IMR-90 (cell line): ENCODE measurements around the gene GRID1. TPM values are rescaled to one million over a fixed set of nuclear protein-coding genes. Genes with fewer than 3 reads are reported as not detected.

Source experiments
- ATAC-seq: fragments of 200-7000 bp; cut with Tn5 transposase; 2 replicates; pipeline ENCODE4 v1.9.1; 2020; ENCODE audit warnings: low read depth, mild to moderate bottlenecking, moderate library complexity
- BruUV-seq: library from RNA; stranded (reverse); fragments of 400-500 nt; replicated peaks from 2 replicates; lab custom pipeline; 2021; lab: Mats Ljungman, UMichigan
- CTCF ChIA-PET: fragments of 300-600 bp; formaldehyde crosslinking; extraction: SDS; loops from one replicate; lab custom pipeline; 2021; ENCODE audit warnings: antibody characterized with exemption; lab: Yijun Ruan, JAX
- POLR2A ChIA-PET: fragments of 300-600 bp; sonication (Branson Sonifier 250); formaldehyde crosslinking; loops from one replicate; lab custom pipeline; 2022; ENCODE audit warnings: antibody characterized with exemption; ENCODE audit not compliant: unreplicated experiment; lab: Charles Lee
- DNase-seq: peaks from one replicate; pipeline ENCODE4 v3.0.0; 2013
- H2AFZ ChIP-seq: replicated peaks from 2 replicates; pipeline ENCODE3; 2013; ENCODE audit warnings: low read length, mild to moderate bottlenecking; ENCODE audit not compliant: poor library complexity
- H2AK5ac ChIP-seq: 2 replicates; pipeline ENCODE4 v1.6.1; 2013; ENCODE audit warnings: low read depth, low read length, inconsistent platforms
- H2AK9ac ChIP-seq: replicated peaks from 2 replicates; pipeline ENCODE3; 2013; ENCODE audit warnings: mild to moderate bottlenecking, low read depth, low read length, moderate library complexity; ENCODE audit not compliant: poor library complexity
- H2BK120ac ChIP-seq: 2 replicates; pipeline ENCODE4 v1.6.1; 2013; ENCODE audit warnings: low read depth, low read length, inconsistent platforms
- H2BK15ac ChIP-seq: 3 replicates; pipeline ENCODE4 v1.6.1; 2013; ENCODE audit warnings: low read depth, low read length, inconsistent platforms
- H2BK20ac ChIP-seq: 2 replicates; pipeline ENCODE4 v1.6.1; 2013; ENCODE audit warnings: low read depth, mild to moderate bottlenecking, inconsistent platforms, low read length, moderate library complexity
- H2BK5ac ChIP-seq: 2 replicates; pipeline ENCODE4 v1.6.1; 2013; ENCODE audit warnings: mild to moderate bottlenecking, low read depth, low read length, inconsistent platforms; ENCODE audit not compliant: poor library complexity, severe bottlenecking
- H3K14ac ChIP-seq: replicated peaks from 2 replicates; pipeline ENCODE4 v1.6.1; 2013; ENCODE audit warnings: low read depth, low read length, inconsistent platforms
- H3K18ac ChIP-seq: 2 replicates; pipeline ENCODE4 v1.6.1; 2013; ENCODE audit warnings: low read depth, low read length, control low read depth
- H3K23ac ChIP-seq: 2 replicates; pipeline ENCODE4 v1.6.1; 2013; ENCODE audit warnings: low read depth, low read length, inconsistent platforms
- H3K27ac ChIP-seq: 2 replicates; pipeline ENCODE4 v1.5.1; 2013; ENCODE audit warnings: mild to moderate bottlenecking, control low read depth, low read length; ENCODE audit not compliant: insufficient read depth
- H3K27me3 ChIP-seq: 2 replicates; pipeline ENCODE4 v1.6.1; 2013; ENCODE audit warnings: low read length; ENCODE audit not compliant: control insufficient read depth, insufficient read depth
- H3K36me3 ChIP-seq: 2 replicates; pipeline ENCODE4 v1.6.1; 2013; ENCODE audit warnings: low read length, mixed read lengths; ENCODE audit not compliant: control insufficient read depth, insufficient read depth
- H3K4ac ChIP-seq: 2 replicates; pipeline ENCODE4 v1.6.1; 2013; ENCODE audit warnings: low read depth, low read length, inconsistent platforms
- H3K4me1 ChIP-seq: 2 replicates; pipeline ENCODE4 v1.6.1; 2013; ENCODE audit warnings: low read length, mixed read lengths; ENCODE audit not compliant: control insufficient read depth, insufficient read depth
- H3K4me2 ChIP-seq: 2 replicates; pipeline ENCODE4 v1.6.1; 2013; ENCODE audit warnings: low read depth, mild to moderate bottlenecking, control low read depth, low read length, moderate library complexity
- H3K4me3 ChIP-seq: 2 replicates; pipeline ENCODE4 v1.5.1; 2013; ENCODE audit warnings: low read depth, mild to moderate bottlenecking, control low read depth, low read length, moderate library complexity; ENCODE audit not compliant: insufficient read depth
- H3K56ac ChIP-seq: 2 replicates; pipeline ENCODE4 v1.6.1; 2013; ENCODE audit warnings: low read length, inconsistent platforms; ENCODE audit not compliant: insufficient read depth; ENCODE audit errors: extremely low read depth
- H3K79me1 ChIP-seq, 2 experiments: 2 replicates each; pipeline ENCODE4 v1.6.1; 2013; ENCODE audit warnings: low read length in 2 of 2, inconsistent platforms in 1 of 2, low read depth in 1 of 2
- H3K9ac ChIP-seq: 2 replicates; pipeline ENCODE4 v1.6.1; 2013; ENCODE audit warnings: low read depth, low read length, control low read depth
- H3K9me1 ChIP-seq: 2 replicates; pipeline ENCODE4 v1.6.1; 2013; ENCODE audit warnings: low read length, inconsistent platforms; ENCODE audit not compliant: insufficient read depth
- H3K9me3 ChIP-seq: 2 replicates; pipeline ENCODE4 v1.6.1; 2013; ENCODE audit warnings: low read length; ENCODE audit not compliant: control insufficient read depth, insufficient read depth
- H4K20me1 ChIP-seq: 2 replicates; pipeline ENCODE4 v1.6.1; 2013; ENCODE audit warnings: low read length, inconsistent platforms; ENCODE audit not compliant: insufficient read depth
- H4K5ac ChIP-seq: 2 replicates; pipeline ENCODE4 v1.6.1; 2013; ENCODE audit warnings: mild to moderate bottlenecking, low read depth, low read length, control low read depth
- H4K8ac ChIP-seq, 2 experiments: 2 replicates each; pipeline ENCODE4 v1.6.1; 2013; ENCODE audit warnings: low read depth in 2 of 2, low read length in 2 of 2, control low read depth in 1 of 2, inconsistent platforms in 1 of 2
- H4K91ac ChIP-seq: 2 replicates; pipeline ENCODE4 v1.6.1; 2013; ENCODE audit warnings: low read depth, low read length, inconsistent platforms; ENCODE audit not compliant: insufficient read depth
- BHLHE40 ChIP-seq: fragments of 150-350 bp; IDR thresholded peaks from 2 replicates; pipeline ENCODE4 v1.6.1; 2016; ENCODE audit warnings: mild to moderate bottlenecking, low read depth, low read length
- RCOR1 ChIP-seq: IDR thresholded peaks from 2 replicates; pipeline ENCODE4 v1.6.1; 2012; ENCODE audit warnings: mild to moderate bottlenecking, low read length, improper control_type of control experiment; ENCODE audit not compliant: insufficient replicate concordance
- WGBS, 2 experiments: methylation state at CpG; one replicate each; pipeline versions ENCODE4 v1.1.5 to v1.1.7; 2013; ENCODE audit warnings: missing lambda C conversion rate in 2 of 2; ENCODE audit not compliant: insufficient read length in 1 of 2; ENCODE audit errors: extremely low coverage in 2 of 2; 5-methylcytosine and 5-hydroxymethylcytosine counted together
- dilution Hi-C: fragments of 300-500 bp; cut with HindIII; formaldehyde crosslinking; loops from one replicate; pipeline ENCODE4 v1.14.3; 2018; ENCODE audit warnings: low sequenced_read_pairs; ENCODE audit not compliant: unreplicated experiment
- in situ Hi-C: fragments of 300-500 bp; cut with MboI; formaldehyde crosslinking; loops from 3 replicates; pipeline ENCODE4 v1.14.3; 2019; ENCODE audit warnings: low sequenced_read_pairs, inconsistent platforms, mixed read lengths
- intact Hi-C: fragments of 100-400 bp; cut with micrococcal nuclease; formaldehyde crosslinking; loops from 2 replicates; pipeline ENCODE4 v1.10.0; 2022
- polyA plus RNA-seq, 3 experiments: library from polyadenylated mRNA; depleted of rRNA; stranded (reverse); fragments of >200 nt; gene quantifications; 2 replicates each; pipeline ENCODE4 v1.2.3, GENCODE V29; 2012; ENCODE audit warnings: low replicate concordance in 1 of 3
- total RNA-seq: library from RNA; depleted of rRNA; stranded (reverse); fragments of >200 nt; gene quantifications from 2 replicates; pipeline ENCODE4 v1.2.3, GENCODE V29; 2012
- TF ChIP-seq, protein P1 (sequence below): fragments of 150-350 bp; IDR thresholded peaks from 2 replicates; pipeline ENCODE4 v1.6.1; 2016; ENCODE audit warnings: low read depth, mild to moderate bottlenecking, low read length, moderate library complexity, borderline replicate concordance

GRID1 gene
- total and polyA plus RNA-seq, 2 of the 4 experiments (the other 2 are of a cell fraction), result not detected

DNA sequence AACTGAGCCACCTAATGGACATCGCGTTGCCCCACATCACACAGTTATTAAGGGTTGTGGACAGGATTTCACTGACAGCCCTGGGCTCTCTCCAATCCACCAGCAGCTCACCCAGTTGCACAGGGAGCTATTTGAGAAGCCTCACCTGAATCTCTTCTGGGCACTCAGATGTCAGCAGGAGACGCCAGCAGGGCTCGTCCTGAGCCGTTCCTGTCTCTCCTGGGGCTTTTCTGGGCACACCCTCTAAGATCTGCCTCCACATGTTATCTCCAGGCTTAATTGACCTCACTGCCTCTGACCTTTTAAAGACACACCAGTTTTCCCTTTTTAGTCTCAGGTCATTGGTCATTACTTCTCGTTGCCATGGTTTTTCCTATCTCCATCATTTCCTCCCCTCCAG lies 63.0 kb downstream of the GRID1 start:
- ATAC-seq (no peak), DNase-seq (no peak)
- no peak overlapping the region for H3K9ac ChIP-seq
- H3K4ac ChIP-seq, result no peak overlapping the region
- no peak overlapping the region for H3K27ac ChIP-seq
- H4K5ac ChIP-seq, result no peak overlapping the region
- intact Hi-C loops (no loop called here), in situ Hi-C loops (no loop called here), dilution Hi-C loops (no loop called here)
- H3K18ac ChIP-seq, result no peak overlapping the region
- no peak overlapping the region for H3K23ac ChIP-seq
- no peak overlapping the region for H3K4me2 ChIP-seq
- H4K8ac ChIP-seq, result no peak overlapping the region
- 11% methylated on average over 4 of the region's 6 CpGs; no CpG with 5 or more reads in 1 of the 2 experiments for WGBS, 2 experiments
- H3K9me3 ChIP-seq, result no peaks in the 10 kb centered on the region
- H3K4me1 ChIP-seq, result no peaks in the 10 kb centered on the region
- H3K14ac ChIP-seq, result no peak overlapping the region
- H2BK20ac ChIP-seq, result no peak overlapping the region
- H2AK5ac ChIP-seq, result no peak overlapping the region
- no peak overlapping the region for H2BK15ac ChIP-seq
- no peak overlapping the region for H2AFZ ChIP-seq
- ChIA-PET POLR2A (no interaction called here), CTCF (no interaction called here)
- no peaks in the 10 kb centered on the region for H3K36me3 ChIP-seq
- no TSS peak for BruUV-seq
- no peak for TF ChIP-seq BHLHE40
- TF ChIP-seq, protein P1, sequence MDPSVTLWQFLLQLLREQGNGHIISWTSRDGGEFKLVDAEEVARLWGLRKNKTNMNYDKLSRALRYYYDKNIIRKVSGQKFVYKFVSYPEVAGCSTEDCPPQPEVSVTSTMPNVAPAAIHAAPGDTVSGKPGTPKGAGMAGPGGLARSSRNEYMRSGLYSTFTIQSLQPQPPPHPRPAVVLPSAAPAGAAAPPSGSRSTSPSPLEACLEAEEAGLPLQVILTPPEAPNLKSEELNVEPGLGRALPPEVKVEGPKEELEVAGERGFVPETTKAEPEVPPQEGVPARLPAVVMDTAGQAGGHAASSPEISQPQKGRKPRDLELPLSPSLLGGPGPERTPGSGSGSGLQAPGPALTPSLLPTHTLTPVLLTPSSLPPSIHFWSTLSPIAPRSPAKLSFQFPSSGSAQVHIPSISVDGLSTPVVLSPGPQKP, result no peak
- TF ChIP-seq RCOR1, result no peak
- H3K56ac ChIP-seq, result no peak overlapping the region
- no peak overlapping the region for H4K91ac ChIP-seq
- no peaks in the 10 kb centered on the region for H4K20me1 ChIP-seq
- H3K79me1 ChIP-seq, result no peaks in the 10 kb centered on the region
- H3K4me3 ChIP-seq, result no peak overlapping the region
- H3K27me3 ChIP-seq, result no peaks in the 10 kb centered on the region
- H2BK5ac ChIP-seq, result no peak overlapping the region
- H3K9me1 ChIP-seq, result no peaks in the 10 kb centered on the region
- H2AK9ac ChIP-seq, result no peak overlapping the region
- no peak overlapping the region for H2BK120ac ChIP-seq
